ENCODE measurements around the gene TARS1. TPM values are rescaled to one million over a fixed set of nuclear protein-coding genes. Genes with fewer than 3 reads are reported as not detected.
A peak's percentile ranks its signal among the peaks of the same experiment; 100 is the strongest.

TARS1 gene
- total RNA-seq, 1 donor from 2014 or later = 166 TPM

- ATAC-seq = no peak
These were observed 772 bp upstream of the TARS1 start for GRCh38 chr5:33439905-33440481.

- peak; percentile 42 for ATAC-seq
These were observed 744 bp downstream of the TARS1 start for GRCh38 chr5:33441241-33442177.

GRCh38 chr5:33444542-33444941, 3.8 kb downstream of the TARS1 start:
- no peak for ATAC-seq

- ATAC-seq = no peak
These were observed 5.0 kb downstream of the TARS1 start for GRCh38 chr5:33445798-33446197.

GRCh38 chr5:33448118-33448517, 7.4 kb downstream of the TARS1 start:
- ATAC-seq = no peak

GRCh38 chr5:33457126-33457525, 16.4 kb downstream of the TARS1 start:
- ATAC-seq = no peak

GRCh38 chr5:33457817-33458216, 17.1 kb downstream of the TARS1 start:
- peak; percentile 45 for ATAC-seq

- peak; percentile 89 for ATAC-seq
These were observed 19.4 kb downstream of the TARS1 start for GRCh38 chr5:33460210-33460609.

GRCh38 chr5:33462456-33462855, 21.7 kb downstream of the TARS1 start:
- no peak for ATAC-seq

GRCh38 chr5:33465120-33465519, 24.4 kb downstream of the TARS1 start:
- ATAC-seq = no peak

- peak; percentile 92 for ATAC-seq
These were observed 28.1 kb downstream of the TARS1 start for GRCh38 chr5:33468775-33469435.

- ATAC-seq = peak; percentile 11
These were observed 29.8 kb downstream of the TARS1 start for GRCh38 chr5:33470544-33470943.

- no peak for ATAC-seq
These were observed 32.1 kb downstream of the TARS1 start for GRCh38 chr5:33472805-33473409.

GRCh38 chr5:33474004-33474403, 33.2 kb downstream of the TARS1 start:
- no peak for ATAC-seq

GRCh38 chr5:33474931-33475499, 34.2 kb downstream of the TARS1 start:
- no peak for ATAC-seq

- ATAC-seq = no peak
These were observed 34.9 kb downstream of the TARS1 start for GRCh38 chr5:33475706-33476105.

GRCh38 chr5:33476992-33477391, 36.2 kb downstream of the TARS1 start:
- no peak for ATAC-seq

- ATAC-seq = no peak
These were observed 37.1 kb downstream of the TARS1 start for GRCh38 chr5:33477816-33478215.

- ATAC-seq = no peak
These were observed 38.5 kb downstream of the TARS1 start for GRCh38 chr5:33479311-33479710.

- no peak for ATAC-seq
These were observed 40.1 kb downstream of the TARS1 start for GRCh38 chr5:33480876-33481275.

- no peak for ATAC-seq
These were observed 41.6 kb downstream of the TARS1 start for GRCh38 chr5:33482335-33482734.

- no peak for ATAC-seq
These were observed 46.5 kb downstream of the TARS1 start for GRCh38 chr5:33487236-33487635.
